Fibroblast of pulmonary artery (primary cell): ENCODE results near the gene POLN.

Source experiments
- DNase-seq: peaks from one replicate; pipeline ENCODE4 v3.0.0-alpha.2; 2010; ENCODE audit warnings: low read depth
- H3K4me3 ChIP-seq: replicated peaks from 2 replicates; pipeline ENCODE4 v1.5.1; 2011; ENCODE audit warnings: low read depth, mild to moderate bottlenecking, control low read depth, low read length, moderate library complexity
- CTCF ChIP-seq: IDR thresholded peaks from 2 replicates; pipeline ENCODE4 v1.5.1; 2011; ENCODE audit warnings: mild to moderate bottlenecking, control low read depth, low read length, inconsistent platforms; ENCODE audit errors: missing control alignments

The POLN gene

GRCh38 chr4:2085496-2085901 is 156.4 kb downstream of the POLN start:
- DNase-seq: no peak
- H3K4me3 ChIP-seq: no peak overlapping the region
- no peak for TF ChIP-seq CTCF

- DNase-seq: no peak
- no peak overlapping the region for H3K4me3 ChIP-seq
- TF ChIP-seq CTCF: no peak
These were observed 157.6 kb downstream of the POLN start for GRCh38 chr4:2084316-2084715.

- no peak for TF ChIP-seq CTCF
- no peak overlapping the region for H3K4me3 ChIP-seq
- DNase-seq: no peak
These were observed 158.1 kb downstream of the POLN start for GRCh38 chr4:2083826-2084160.

- no peak overlapping the region for H3K4me3 ChIP-seq
- no peak for TF ChIP-seq CTCF
- DNase-seq: no peak
These were observed 158.7 kb downstream of the POLN start for GRCh38 chr4:2083116-2083825.

- DNase-seq: no peak
- no peak for TF ChIP-seq CTCF
- H3K4me3 ChIP-seq: no peak overlapping the region
These were observed 159.3 kb downstream of the POLN start for GRCh38 chr4:2082627-2083026.

- no peak for TF ChIP-seq CTCF
- no peak for DNase-seq
- H3K4me3 ChIP-seq: no peak overlapping the region
These were observed 159.8 kb downstream of the POLN start for GRCh38 chr4:2082118-2082517.

- DNase-seq: no peak
- no peak for TF ChIP-seq CTCF
- no peak overlapping the region for H3K4me3 ChIP-seq
These were observed 160.4 kb downstream of the POLN start for GRCh38 chr4:2081540-2081939.
